PFSK-1 (cell line): ENCODE measurements around the gene ACACA.

Source experiments
- POLR2AphosphoS5 ChIP-seq: IDR thresholded peaks from 2 replicates; pipeline ENCODE4 v1.6.1; 2012; ENCODE audit warnings: low read depth, mild to moderate bottlenecking, control low read depth, low read length, moderate library complexity
- SIN3A ChIP-seq: IDR thresholded peaks from 2 replicates; pipeline ENCODE4 v1.6.1; 2012; ENCODE audit warnings: mild to moderate bottlenecking, low read length, moderate library complexity, borderline replicate concordance; ENCODE audit not compliant: insufficient read depth
- TAF1 ChIP-seq: IDR thresholded peaks from 2 replicates; pipeline ENCODE4 v1.6.1; 2012; ENCODE audit warnings: low read length, control low read depth, borderline replicate concordance; ENCODE audit not compliant: insufficient read depth
- TF ChIP-seq, protein P1 (sequence below), 2 experiments: IDR thresholded peaks; 2 replicates each; pipeline versions ENCODE4 v1.6.1 to v1.8.0; 2011 to 2012; ENCODE audit warnings: low read depth in 2 of 2, low read length in 2 of 2, control low read depth in 1 of 2, inconsistent platforms in 1 of 2, mild to moderate bottlenecking in 1 of 2, moderate library complexity in 1 of 2; ENCODE audit not compliant: insufficient read depth in 1 of 2

GRCh38 chr17:37425268-37425667 lies 18.6 kb upstream of the ACACA start:
- TF ChIP-seq POLR2AphosphoS5 (no peak), SIN3A (no peak), TAF1 (no peak)
- TF ChIP-seq, protein P1, sequence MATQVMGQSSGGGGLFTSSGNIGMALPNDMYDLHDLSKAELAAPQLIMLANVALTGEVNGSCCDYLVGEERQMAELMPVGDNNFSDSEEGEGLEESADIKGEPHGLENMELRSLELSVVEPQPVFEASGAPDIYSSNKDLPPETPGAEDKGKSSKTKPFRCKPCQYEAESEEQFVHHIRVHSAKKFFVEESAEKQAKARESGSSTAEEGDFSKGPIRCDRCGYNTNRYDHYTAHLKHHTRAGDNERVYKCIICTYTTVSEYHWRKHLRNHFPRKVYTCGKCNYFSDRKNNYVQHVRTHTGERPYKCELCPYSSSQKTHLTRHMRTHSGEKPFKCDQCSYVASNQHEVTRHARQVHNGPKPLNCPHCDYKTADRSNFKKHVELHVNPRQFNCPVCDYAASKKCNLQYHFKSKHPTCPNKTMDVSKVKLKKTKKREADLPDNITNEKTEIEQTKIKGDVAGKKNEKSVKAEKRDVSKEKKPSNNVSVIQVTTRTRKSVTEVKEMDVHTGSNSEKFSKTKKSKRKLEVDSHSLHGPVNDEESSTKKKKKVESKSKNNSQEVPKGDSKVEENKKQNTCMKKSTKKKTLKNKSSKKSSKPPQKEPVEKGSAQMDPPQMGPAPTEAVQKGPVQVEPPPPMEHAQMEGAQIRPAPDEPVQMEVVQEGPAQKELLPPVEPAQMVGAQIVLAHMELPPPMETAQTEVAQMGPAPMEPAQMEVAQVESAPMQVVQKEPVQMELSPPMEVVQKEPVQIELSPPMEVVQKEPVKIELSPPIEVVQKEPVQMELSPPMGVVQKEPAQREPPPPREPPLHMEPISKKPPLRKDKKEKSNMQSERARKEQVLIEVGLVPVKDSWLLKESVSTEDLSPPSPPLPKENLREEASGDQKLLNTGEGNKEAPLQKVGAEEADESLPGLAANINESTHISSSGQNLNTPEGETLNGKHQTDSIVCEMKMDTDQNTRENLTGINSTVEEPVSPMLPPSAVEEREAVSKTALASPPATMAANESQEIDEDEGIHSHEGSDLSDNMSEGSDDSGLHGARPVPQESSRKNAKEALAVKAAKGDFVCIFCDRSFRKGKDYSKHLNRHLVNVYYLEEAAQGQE (IDR thresholded peaks at IDR 0.05; ENCODE audit: insufficient read depth in 1 of 2, low read depth in 2 of 2, low read length in 2 of 2) = no peak
